H1 (cell line): ENCODE measurements around the gene PAIP2. TPM values are rescaled to one million over a fixed set of nuclear protein-coding genes. Genes with fewer than 3 reads are reported as not detected.

Source experiments
- BACH1 ChIP-seq: IDR thresholded peaks from 2 replicates; pipeline ENCODE4 v1.6.1; 2012; ENCODE audit warnings: low read length, improper control_type of control experiment
- BCL11A ChIP-seq, 2 experiments: IDR thresholded peaks; one replicate each; pipeline ENCODE4 v1.6.1; 2011; ENCODE audit warnings: low read depth in 2 of 2, low read length in 2 of 2, mild to moderate bottlenecking in 2 of 2
- CEBPB ChIP-seq: IDR thresholded peaks from 2 replicates; pipeline ENCODE4 v1.6.1; 2012; ENCODE audit warnings: low read depth, low read length
- E2F6 ChIP-seq: IDR thresholded peaks from 2 replicates; pipeline ENCODE4 v1.6.1; 2012; ENCODE audit warnings: inconsistent platforms
- GTF2F1 ChIP-seq: IDR thresholded peaks from 2 replicates; pipeline ENCODE4 v1.6.1; 2012; ENCODE audit warnings: low read depth, low read length, improper control_type of control experiment, borderline replicate concordance
- HDAC6 ChIP-seq: IDR thresholded peaks from one replicate; pipeline ENCODE4 v1.7.1; 2012; ENCODE audit warnings: low read depth, mild to moderate bottlenecking, inconsistent platforms, low read length, moderate library complexity
- RBBP5 ChIP-seq: IDR thresholded peaks from 2 replicates; pipeline ENCODE4 v1.7.1; 2012; ENCODE audit warnings: low read depth, mild to moderate bottlenecking, inconsistent platforms, low read length, moderate library complexity, borderline replicate concordance
- TAF7 ChIP-seq: optimal IDR thresholded peaks from 2 replicates; pipeline ENCODE3; 2011; ENCODE audit warnings: low read depth, mild to moderate bottlenecking, inconsistent platforms, low read length, moderate library complexity, borderline replicate concordance
- polyA plus RNA-seq, 7 experiments: library from polyadenylated mRNA; depleted of rRNA in 3 of 7; stranded (reverse) in 5 of 7; unstranded in 2 of 7; fragments of >200 nt in 5 of 7; fragments of 200-250 nt in 2 of 7; gene quantifications; 1 replicate in 5 of 7; 2 replicates in 1 of 7; 4 replicates in 1 of 7; pipeline versions ENCODE4 v1.2.1 to v1.2.3, GENCODE V29; 2011 to 2013; ENCODE audit warnings: missing spikeins in 2 of 7, mixed read lengths in 2 of 7
- total RNA-seq: library from RNA; stranded (reverse); fragmentation: NEBNext Ultra II Directional; extraction: Animal tissue kit (Norgen Biotek cat#: 25700); gene quantifications from 2 replicates; pipeline ENCODE4 v1.2.1, GENCODE V29; 2021

Gene PAIP2
- total and polyA plus RNA-seq, 2 of the 8 experiments (the other 6 are each of a cell fraction or from before 2014, with no cell fraction given) = 87.6 to 162 TPM

GRCh38 chr5:139343476-139343875 is 1.8 kb downstream of the PAIP2 start (continued):
- no peak for TF ChIP-seq RBBP5
- TF ChIP-seq CEBPB = no peak
- TF ChIP-seq BACH1 = no peak
- no peak for TF ChIP-seq E2F6
- no peak for TF ChIP-seq HDAC6
- no peak for TF ChIP-seq TAF7
- TF ChIP-seq BCL11A (IDR thresholded peaks at IDR 0.05; ENCODE audit: low read depth in 2 of 2, low read length in 2 of 2) = no peak
- no peak for TF ChIP-seq GTF2F1
